ENCODE measurements around the gene LAPTM4A.

LAPTM4A gene

GRCh38 chr2:20037660-20038059 lies 13.8 kb downstream of the LAPTM4A start:
- H3K56ac ChIP-seq (ENCODE audit: low read length), result no peak overlapping the region
- no peak overlapping the region for H2BK120ac ChIP-seq (ENCODE audit: low read depth, low read length)
- H3K4ac ChIP-seq (ENCODE audit: low read depth, low read length), result no peak overlapping the region
- no peak overlapping the region for H4K8ac ChIP-seq (ENCODE audit: low read depth, low read length)
- WGBS (ENCODE audit: extremely low coverage, insufficient coverage, low lambda C conversion rate), result no CpG with 5 or more reads among the region's 2 CpGs
- no peak overlapping the region for H2BK5ac ChIP-seq (ENCODE audit: low read length)
- H3K79me2 ChIP-seq (ENCODE audit: control insufficient read depth, insufficient read depth, low read length), result peaks cover 25% of the 10 kb centered on the region
- no peak overlapping the region for H3K9ac ChIP-seq (ENCODE audit: low read length)
- H3K4me2 ChIP-seq (ENCODE audit: low read length), result no peak overlapping the region
- H3K27me3 ChIP-seq (ENCODE audit: insufficient read depth, low read length, poor library complexity), result no peaks in the 10 kb centered on the region
- DNase-seq, result no peak
- no peak overlapping the region for H2AK5ac ChIP-seq (ENCODE audit: low read length)
- no peak overlapping the region for H3K23ac ChIP-seq (ENCODE audit: low read length)
- H3K79me1 ChIP-seq (ENCODE audit: low read length), result peaks cover 20% of the 10 kb centered on the region
- no peak overlapping the region for H3K4me3 ChIP-seq (ENCODE audit: low read length)
- H4K5ac ChIP-seq (ENCODE audit: low read length), result no peak overlapping the region
- H2BK15ac ChIP-seq (replicated peaks; ENCODE audit: low read depth), result no peak overlapping the region
- no peak overlapping the region for H3K27ac ChIP-seq (ENCODE audit: low read depth, low read length)
- H3K18ac ChIP-seq (ENCODE audit: low read length), result no peak overlapping the region
- H3K4me1 ChIP-seq (ENCODE audit: control insufficient read depth, low read depth, low read length), result peaks cover 9% of the 10 kb centered on the region
- peaks cover 23% of the 10 kb centered on the region for H3K36me3 ChIP-seq (ENCODE audit: control insufficient read depth, insufficient read depth, low read length)

- H4K8ac ChIP-seq (ENCODE audit: low read depth, low read length), result no peak overlapping the region
- no CpG with 5 or more reads among the region's 4 CpGs for WGBS (ENCODE audit: extremely low coverage, insufficient coverage, low lambda C conversion rate)
- H3K36me3 ChIP-seq (ENCODE audit: control insufficient read depth, insufficient read depth, low read length), result peaks cover 24% of the 10 kb centered on the region
Measured at GRCh38 chr2:20035955-20036666, 15.3 kb downstream of the LAPTM4A start.

GRCh38 chr2:20034821-20035220 lies 16.6 kb downstream of the LAPTM4A start:
- H3K79me1 ChIP-seq (ENCODE audit: low read length), result peaks cover 14% of the 10 kb centered on the region
- no peak overlapping the region for H3K23ac ChIP-seq (ENCODE audit: low read length)
- H2BK15ac ChIP-seq (replicated peaks; ENCODE audit: low read depth), result no peak overlapping the region
- H3K9ac ChIP-seq (ENCODE audit: low read length), result no peak overlapping the region
- H4K8ac ChIP-seq (ENCODE audit: low read depth, low read length), result no peak overlapping the region
- no peak overlapping the region for H2BK120ac ChIP-seq (ENCODE audit: low read depth, low read length)
- no peak overlapping the region for H3K56ac ChIP-seq (ENCODE audit: low read length)
- no peak for DNase-seq
- H2BK5ac ChIP-seq (ENCODE audit: low read length), result no peak overlapping the region
- H4K5ac ChIP-seq (ENCODE audit: low read length), result no peak overlapping the region
- H3K4me2 ChIP-seq (ENCODE audit: low read length), result no peak overlapping the region
- H3K4ac ChIP-seq (ENCODE audit: low read depth, low read length), result no peak overlapping the region
- no peaks in the 10 kb centered on the region for H3K27me3 ChIP-seq (ENCODE audit: insufficient read depth, low read length, poor library complexity)
- no peak overlapping the region for H3K27ac ChIP-seq (ENCODE audit: low read depth, low read length)
- no peak overlapping the region for H2AK5ac ChIP-seq (ENCODE audit: low read length)
- WGBS (ENCODE audit: extremely low coverage, insufficient coverage, low lambda C conversion rate), result no CpG with 5 or more reads among the region's 2 CpGs
- H3K4me3 ChIP-seq (ENCODE audit: low read length), result no peak overlapping the region
- no peak overlapping the region for H3K18ac ChIP-seq (ENCODE audit: low read length)
- peaks cover 22% of the 10 kb centered on the region for H3K36me3 ChIP-seq (ENCODE audit: control insufficient read depth, insufficient read depth, low read length)
- no peaks in the 10 kb centered on the region for H3K4me1 ChIP-seq (ENCODE audit: control insufficient read depth, low read depth, low read length)
- peaks cover 8% of the 10 kb centered on the region for H3K79me2 ChIP-seq (ENCODE audit: control insufficient read depth, insufficient read depth, low read length)

More at GRCh38 chr2:20035955-20036666, 15.3 kb downstream of the LAPTM4A start:
- Histone ChIP-seq H3K27ac (ENCODE audit: low read depth, low read length) (no peak overlapping the region), H2BK15ac (replicated peaks; ENCODE audit: low read depth) (no peak overlapping the region), H3K79me2 (ENCODE audit: control insufficient read depth, insufficient read depth, low read length) (peaks cover 9% of the 10 kb centered on the region), H3K27me3 (ENCODE audit: insufficient read depth, low read length, poor library complexity) (no peaks in the 10 kb centered on the region), H3K4me3 (ENCODE audit: low read length) (no peak overlapping the region), H3K4ac (ENCODE audit: low read depth, low read length) (no peak overlapping the region), H3K56ac (ENCODE audit: low read length) (no peak overlapping the region), H3K79me1 (ENCODE audit: low read length) (peaks cover 16% of the 10 kb centered on the region), H3K4me2 (ENCODE audit: low read length) (no peak overlapping the region), H3K18ac (ENCODE audit: low read length) (no peak overlapping the region), H3K23ac (ENCODE audit: low read length) (no peak overlapping the region), H3K9ac (ENCODE audit: low read length) (no peak overlapping the region), H2BK5ac (ENCODE audit: low read length) (no peak overlapping the region), H2AK5ac (ENCODE audit: low read length) (no peak overlapping the region), H3K4me1 (ENCODE audit: control insufficient read depth, low read depth, low read length) (no peaks in the 10 kb centered on the region), H2BK120ac (ENCODE audit: low read depth, low read length) (no peak overlapping the region), H4K5ac (ENCODE audit: low read length) (no peak overlapping the region)
- no peak for DNase-seq

- DNase-seq, result no peak
- Histone ChIP-seq H2BK120ac (ENCODE audit: low read depth, low read length) (no peak overlapping the region), H3K23ac (ENCODE audit: low read length) (no peak overlapping the region), H3K27me3 (ENCODE audit: insufficient read depth, low read length, poor library complexity) (no peaks in the 10 kb centered on the region), H3K18ac (ENCODE audit: low read length) (no peak overlapping the region), H2BK15ac (replicated peaks; ENCODE audit: low read depth) (no peak overlapping the region), H3K4ac (ENCODE audit: low read depth, low read length) (no peak overlapping the region), H3K36me3 (ENCODE audit: control insufficient read depth, insufficient read depth, low read length) (peaks cover 22% of the 10 kb centered on the region), H3K27ac (ENCODE audit: low read depth, low read length) (no peak overlapping the region), H3K79me1 (ENCODE audit: low read length) (peaks cover 13% of the 10 kb centered on the region), H2BK5ac (ENCODE audit: low read length) (no peak overlapping the region), H3K4me2 (ENCODE audit: low read length) (no peak overlapping the region), H4K5ac (ENCODE audit: low read length) (no peak overlapping the region), H3K9ac (ENCODE audit: low read length) (no peak overlapping the region), H3K56ac (ENCODE audit: low read length) (no peak overlapping the region), H3K4me1 (ENCODE audit: control insufficient read depth, low read depth, low read length) (no peaks in the 10 kb centered on the region), H2AK5ac (ENCODE audit: low read length) (no peak overlapping the region), H3K79me2 (ENCODE audit: control insufficient read depth, insufficient read depth, low read length) (peaks cover 8% of the 10 kb centered on the region), H4K8ac (ENCODE audit: low read depth, low read length) (no peak overlapping the region), H3K4me3 (ENCODE audit: low read length) (no peak overlapping the region)
- no CpG with 5 or more reads among the region's 4 CpGs for WGBS (ENCODE audit: extremely low coverage, insufficient coverage, low lambda C conversion rate)
Measured at GRCh38 chr2:20034218-20034617, 17.2 kb downstream of the LAPTM4A start.

- H3K4me1 ChIP-seq (ENCODE audit: control insufficient read depth, low read depth, low read length), result no peaks in the 10 kb centered on the region
- no peak for DNase-seq
- H4K5ac ChIP-seq (ENCODE audit: low read length), result no peak overlapping the region
- no peak overlapping the region for H3K4me3 ChIP-seq (ENCODE audit: low read length)
- H3K18ac ChIP-seq (ENCODE audit: low read length), result no peak overlapping the region
- no peak overlapping the region for H2BK5ac ChIP-seq (ENCODE audit: low read length)
- H2BK15ac ChIP-seq (replicated peaks; ENCODE audit: low read depth), result no peak overlapping the region
- no peak overlapping the region for H3K4ac ChIP-seq (ENCODE audit: low read depth, low read length)
- H3K56ac ChIP-seq (ENCODE audit: low read length), result no peak overlapping the region
- H4K8ac ChIP-seq (ENCODE audit: low read depth, low read length), result no peak overlapping the region
- no peak overlapping the region for H3K9ac ChIP-seq (ENCODE audit: low read length)
- no CpG with 5 or more reads among the region's 3 CpGs for WGBS (ENCODE audit: extremely low coverage, insufficient coverage, low lambda C conversion rate)
- H3K79me2 ChIP-seq (ENCODE audit: control insufficient read depth, insufficient read depth, low read length), result peaks cover 8% of the 10 kb centered on the region
- no peak overlapping the region for H2AK5ac ChIP-seq (ENCODE audit: low read length)
- H3K23ac ChIP-seq (ENCODE audit: low read length), result no peak overlapping the region
- H2BK120ac ChIP-seq (ENCODE audit: low read depth, low read length), result no peak overlapping the region
- peaks cover 22% of the 10 kb centered on the region for H3K36me3 ChIP-seq (ENCODE audit: control insufficient read depth, insufficient read depth, low read length)
- H3K27me3 ChIP-seq (ENCODE audit: insufficient read depth, low read length, poor library complexity), result no peaks in the 10 kb centered on the region
- no peak overlapping the region for H3K27ac ChIP-seq (ENCODE audit: low read depth, low read length)
- H3K79me1 ChIP-seq (ENCODE audit: low read length), result peaks cover 11% of the 10 kb centered on the region
- no peak overlapping the region for H3K4me2 ChIP-seq (ENCODE audit: low read length)
Measured at GRCh38 chr2:20033322-20033721, 18.1 kb downstream of the LAPTM4A start.

GRCh38 chr2:20030224-20030623 lies 21.2 kb downstream of the LAPTM4A start:
- no CpG with 5 or more reads among the region's 6 CpGs for WGBS (ENCODE audit: extremely low coverage, insufficient coverage, low lambda C conversion rate)
- H3K27ac ChIP-seq (ENCODE audit: low read depth, low read length), result no peak overlapping the region
- no peak overlapping the region for H3K18ac ChIP-seq (ENCODE audit: low read length)
- no peak overlapping the region for H2BK5ac ChIP-seq (ENCODE audit: low read length)
- no peak overlapping the region for H4K8ac ChIP-seq (ENCODE audit: low read depth, low read length)
- H2BK120ac ChIP-seq (ENCODE audit: low read depth, low read length), result no peak overlapping the region
- H3K9ac ChIP-seq (ENCODE audit: low read length), result no peak overlapping the region
- H3K4me2 ChIP-seq (ENCODE audit: low read length), result no peak overlapping the region
- DNase-seq, result no peak
- no peak overlapping the region for H2BK15ac ChIP-seq (replicated peaks; ENCODE audit: low read depth)
- no peaks in the 10 kb centered on the region for H3K79me2 ChIP-seq (ENCODE audit: control insufficient read depth, insufficient read depth, low read length)
- no peak overlapping the region for H2AK5ac ChIP-seq (ENCODE audit: low read length)
- no peaks in the 10 kb centered on the region for H3K4me1 ChIP-seq (ENCODE audit: control insufficient read depth, low read depth, low read length)
- H3K27me3 ChIP-seq (ENCODE audit: insufficient read depth, low read length, poor library complexity), result no peaks in the 10 kb centered on the region
- H3K4me3 ChIP-seq (ENCODE audit: low read length), result no peak overlapping the region
- H3K79me1 ChIP-seq (ENCODE audit: low read length), result peaks cover 5% of the 10 kb centered on the region
- H3K36me3 ChIP-seq (ENCODE audit: control insufficient read depth, insufficient read depth, low read length), result peaks cover 17% of the 10 kb centered on the region
- H3K23ac ChIP-seq (ENCODE audit: low read length), result no peak overlapping the region
- H3K56ac ChIP-seq (ENCODE audit: low read length), result no peak overlapping the region
- no peak overlapping the region for H3K4ac ChIP-seq (ENCODE audit: low read depth, low read length)
- no peak overlapping the region for H4K5ac ChIP-seq (ENCODE audit: low read length)

Data from mesendoderm (in vitro differentiated cells).